ENCODE measurements around the gene TSPAN18.

DNA sequence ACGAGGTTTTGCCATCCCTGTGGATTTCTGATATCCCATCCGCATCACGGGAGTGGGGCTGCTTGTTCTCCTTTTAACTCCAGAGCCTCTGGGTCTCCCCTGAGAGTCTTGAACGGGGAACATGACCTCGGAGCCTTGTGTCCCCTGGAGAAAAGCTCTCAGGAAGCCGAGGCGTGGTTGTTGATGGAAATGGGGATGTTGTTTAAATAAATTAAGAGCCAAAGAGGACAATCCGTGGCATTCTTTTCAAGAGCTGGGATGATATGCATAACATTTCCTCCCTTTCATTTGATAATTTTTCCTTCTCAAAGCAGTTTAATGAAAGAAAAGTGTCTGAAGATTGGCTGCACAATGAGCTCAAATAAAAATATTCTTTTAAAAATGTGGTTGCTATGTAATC, 14.2 kb downstream of the TSPAN18 start:
- no peak for TF ChIP-seq RAD21 (IDR thresholded peaks at IDR 0.05; ENCODE audit: low read depth)
- TF ChIP-seq, protein P1, sequence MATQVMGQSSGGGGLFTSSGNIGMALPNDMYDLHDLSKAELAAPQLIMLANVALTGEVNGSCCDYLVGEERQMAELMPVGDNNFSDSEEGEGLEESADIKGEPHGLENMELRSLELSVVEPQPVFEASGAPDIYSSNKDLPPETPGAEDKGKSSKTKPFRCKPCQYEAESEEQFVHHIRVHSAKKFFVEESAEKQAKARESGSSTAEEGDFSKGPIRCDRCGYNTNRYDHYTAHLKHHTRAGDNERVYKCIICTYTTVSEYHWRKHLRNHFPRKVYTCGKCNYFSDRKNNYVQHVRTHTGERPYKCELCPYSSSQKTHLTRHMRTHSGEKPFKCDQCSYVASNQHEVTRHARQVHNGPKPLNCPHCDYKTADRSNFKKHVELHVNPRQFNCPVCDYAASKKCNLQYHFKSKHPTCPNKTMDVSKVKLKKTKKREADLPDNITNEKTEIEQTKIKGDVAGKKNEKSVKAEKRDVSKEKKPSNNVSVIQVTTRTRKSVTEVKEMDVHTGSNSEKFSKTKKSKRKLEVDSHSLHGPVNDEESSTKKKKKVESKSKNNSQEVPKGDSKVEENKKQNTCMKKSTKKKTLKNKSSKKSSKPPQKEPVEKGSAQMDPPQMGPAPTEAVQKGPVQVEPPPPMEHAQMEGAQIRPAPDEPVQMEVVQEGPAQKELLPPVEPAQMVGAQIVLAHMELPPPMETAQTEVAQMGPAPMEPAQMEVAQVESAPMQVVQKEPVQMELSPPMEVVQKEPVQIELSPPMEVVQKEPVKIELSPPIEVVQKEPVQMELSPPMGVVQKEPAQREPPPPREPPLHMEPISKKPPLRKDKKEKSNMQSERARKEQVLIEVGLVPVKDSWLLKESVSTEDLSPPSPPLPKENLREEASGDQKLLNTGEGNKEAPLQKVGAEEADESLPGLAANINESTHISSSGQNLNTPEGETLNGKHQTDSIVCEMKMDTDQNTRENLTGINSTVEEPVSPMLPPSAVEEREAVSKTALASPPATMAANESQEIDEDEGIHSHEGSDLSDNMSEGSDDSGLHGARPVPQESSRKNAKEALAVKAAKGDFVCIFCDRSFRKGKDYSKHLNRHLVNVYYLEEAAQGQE (IDR thresholded peaks at IDR 0.05; ENCODE audit: low read depth) = no peak
- TF ChIP-seq, protein P2, sequence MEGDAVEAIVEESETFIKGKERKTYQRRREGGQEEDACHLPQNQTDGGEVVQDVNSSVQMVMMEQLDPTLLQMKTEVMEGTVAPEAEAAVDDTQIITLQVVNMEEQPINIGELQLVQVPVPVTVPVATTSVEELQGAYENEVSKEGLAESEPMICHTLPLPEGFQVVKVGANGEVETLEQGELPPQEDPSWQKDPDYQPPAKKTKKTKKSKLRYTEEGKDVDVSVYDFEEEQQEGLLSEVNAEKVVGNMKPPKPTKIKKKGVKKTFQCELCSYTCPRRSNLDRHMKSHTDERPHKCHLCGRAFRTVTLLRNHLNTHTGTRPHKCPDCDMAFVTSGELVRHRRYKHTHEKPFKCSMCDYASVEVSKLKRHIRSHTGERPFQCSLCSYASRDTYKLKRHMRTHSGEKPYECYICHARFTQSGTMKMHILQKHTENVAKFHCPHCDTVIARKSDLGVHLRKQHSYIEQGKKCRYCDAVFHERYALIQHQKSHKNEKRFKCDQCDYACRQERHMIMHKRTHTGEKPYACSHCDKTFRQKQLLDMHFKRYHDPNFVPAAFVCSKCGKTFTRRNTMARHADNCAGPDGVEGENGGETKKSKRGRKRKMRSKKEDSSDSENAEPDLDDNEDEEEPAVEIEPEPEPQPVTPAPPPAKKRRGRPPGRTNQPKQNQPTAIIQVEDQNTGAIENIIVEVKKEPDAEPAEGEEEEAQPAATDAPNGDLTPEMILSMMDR (IDR thresholded peaks at IDR 0.05 in 2 of 3, conservative IDR thresholded peaks at IDR 0.05 in 1 of 3; ENCODE audit: borderline replicate concordance in 1 of 3, insufficient read depth in 1 of 3, low read depth in 2 of 3, low read length in 2 of 3) = no peak
- no peak for TF ChIP-seq POLR2A (IDR thresholded peaks at IDR 0.05; ENCODE audit: borderline replicate concordance, extremely low read depth, insufficient read depth, insufficient read length)
- TF ChIP-seq EZH2 (IDR thresholded peaks at IDR 0.05) = no peak
- TF ChIP-seq SRF (IDR thresholded peaks at IDR 0.05; ENCODE audit: low read depth) = no peak
- TF ChIP-seq CBX3 (IDR thresholded peaks at IDR 0.05; ENCODE audit: low read depth) = no peak
- no peak for TF ChIP-seq SIN3A (IDR thresholded peaks at IDR 0.05; ENCODE audit: low read depth)
- no peak for TF ChIP-seq ZFX (IDR thresholded peaks at IDR 0.05)
- TF ChIP-seq, protein P3, sequence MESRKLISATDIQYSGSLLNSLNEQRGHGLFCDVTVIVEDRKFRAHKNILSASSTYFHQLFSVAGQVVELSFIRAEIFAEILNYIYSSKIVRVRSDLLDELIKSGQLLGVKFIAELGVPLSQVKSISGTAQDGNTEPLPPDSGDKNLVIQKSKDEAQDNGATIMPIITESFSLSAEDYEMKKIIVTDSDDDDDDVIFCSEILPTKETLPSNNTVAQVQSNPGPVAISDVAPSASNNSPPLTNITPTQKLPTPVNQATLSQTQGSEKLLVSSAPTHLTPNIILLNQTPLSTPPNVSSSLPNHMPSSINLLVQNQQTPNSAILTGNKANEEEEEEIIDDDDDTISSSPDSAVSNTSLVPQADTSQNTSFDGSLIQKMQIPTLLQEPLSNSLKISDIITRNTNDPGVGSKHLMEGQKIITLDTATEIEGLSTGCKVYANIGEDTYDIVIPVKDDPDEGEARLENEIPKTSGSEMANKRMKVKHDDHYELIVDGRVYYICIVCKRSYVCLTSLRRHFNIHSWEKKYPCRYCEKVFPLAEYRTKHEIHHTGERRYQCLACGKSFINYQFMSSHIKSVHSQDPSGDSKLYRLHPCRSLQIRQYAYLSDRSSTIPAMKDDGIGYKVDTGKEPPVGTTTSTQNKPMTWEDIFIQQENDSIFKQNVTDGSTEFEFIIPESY (IDR thresholded peaks at IDR 0.05; ENCODE audit: extremely low read depth, insufficient replicate concordance, low read length) = no peak
- TF ChIP-seq, protein P4, sequence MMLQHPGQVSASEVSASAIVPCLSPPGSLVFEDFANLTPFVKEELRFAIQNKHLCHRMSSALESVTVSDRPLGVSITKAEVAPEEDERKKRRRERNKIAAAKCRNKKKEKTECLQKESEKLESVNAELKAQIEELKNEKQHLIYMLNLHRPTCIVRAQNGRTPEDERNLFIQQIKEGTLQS (IDR thresholded peaks at IDR 0.05) = no peak
- TF ChIP-seq EZH2phosphoT487 (IDR thresholded peaks at IDR 0.05; ENCODE audit: borderline replicate concordance) = no peak
- no peak for TF ChIP-seq POLR2AphosphoS5 (IDR thresholded peaks at IDR 0.05; ENCODE audit: low read depth, low read length)
- TF ChIP-seq ZNF274 (IDR thresholded peaks at IDR 0.05; ENCODE audit: low read depth, low read length) = no peak

Data from HCT116 (cell line).